Measurements from ENCODE around the gene VWCE.
"Not testable (repeated sequence)": the region's sequence is repeated elsewhere in the genome, so short reads cannot be mapped to it uniquely, and the experiment has no call there.

Gene VWCE

GRCh38 chr11:61252332-61252731, 42.8 kb downstream of the VWCE start:
- DNase-seq (ENCODE audit: low read depth, low spot score), result not testable (repeated sequence)

GRCh38 chr11:61250796-61251765, 44.0 kb downstream of the VWCE start:
- not testable (repeated sequence) for DNase-seq (ENCODE audit: low read depth, low spot score)

- DNase-seq (ENCODE audit: low read depth, low spot score), result not testable (repeated sequence)
Observed at GRCh38 chr11:61249201-61249600, 45.9 kb downstream of the VWCE start.

DNA sequence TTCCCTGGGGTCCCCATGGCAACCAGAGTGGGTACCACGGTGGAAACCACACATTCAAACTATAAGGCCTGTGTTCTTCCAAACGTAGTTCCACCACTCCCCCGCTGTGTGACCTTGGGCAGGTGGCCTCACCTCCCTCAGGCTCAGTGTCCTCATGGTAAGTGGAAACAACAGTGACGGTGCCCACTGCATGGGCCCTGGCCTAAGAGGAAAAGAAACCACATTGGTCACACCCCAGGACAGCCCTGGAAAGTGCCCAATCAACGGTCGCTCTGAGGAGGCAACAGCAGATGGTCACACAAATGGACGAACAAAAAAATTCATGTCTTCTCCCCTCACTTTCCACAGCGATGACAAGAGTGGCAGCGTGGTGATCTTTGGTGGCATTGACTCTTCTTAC, 47.0 kb downstream of the VWCE start:
- not testable (repeated sequence) for DNase-seq (ENCODE audit: low read depth, low spot score)

- not testable (repeated sequence) for DNase-seq (ENCODE audit: low read depth, low spot score)
Observed at GRCh38 chr11:61245284-61245964, 49.7 kb downstream of the VWCE start.

GRCh38 chr11:61241526-61241925, 53.6 kb downstream of the VWCE start:
- DNase-seq (ENCODE audit: low read depth, low spot score), result not testable (repeated sequence)

DNA sequence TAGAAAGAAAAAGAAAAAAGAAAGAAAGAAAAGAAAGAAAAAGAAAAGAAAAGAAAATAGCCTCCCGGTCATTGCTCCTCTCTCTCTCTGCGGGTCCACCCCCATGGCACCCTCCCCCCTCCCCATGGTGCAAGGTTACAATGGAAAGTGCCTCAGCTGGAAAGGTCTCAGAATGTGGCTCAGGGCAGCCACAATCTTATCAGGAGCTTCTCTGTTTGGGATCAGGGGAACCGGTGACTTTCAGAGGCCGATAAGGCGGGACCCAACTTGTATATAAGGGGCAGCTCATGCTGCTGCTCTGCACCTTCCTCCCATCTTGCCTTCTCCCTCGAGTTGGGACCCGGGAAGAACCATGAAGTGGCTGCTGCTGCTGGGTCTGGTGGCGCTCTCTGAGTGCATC, 54.2 kb downstream of the VWCE start, which contains the start of gene PGA5:
Gene PGA5 (plus strand): TSS at position 301 of the 400 bp plus-strand sequence. CDS start 52 bp downstream, at position 353.
- DNase-seq (ENCODE audit: low read depth, low spot score), result not testable (repeated sequence)

GRCh38 chr11:61240288-61240687, 54.8 kb downstream of the VWCE start:
- not testable (repeated sequence) for DNase-seq (ENCODE audit: low read depth, low spot score)

DNA sequence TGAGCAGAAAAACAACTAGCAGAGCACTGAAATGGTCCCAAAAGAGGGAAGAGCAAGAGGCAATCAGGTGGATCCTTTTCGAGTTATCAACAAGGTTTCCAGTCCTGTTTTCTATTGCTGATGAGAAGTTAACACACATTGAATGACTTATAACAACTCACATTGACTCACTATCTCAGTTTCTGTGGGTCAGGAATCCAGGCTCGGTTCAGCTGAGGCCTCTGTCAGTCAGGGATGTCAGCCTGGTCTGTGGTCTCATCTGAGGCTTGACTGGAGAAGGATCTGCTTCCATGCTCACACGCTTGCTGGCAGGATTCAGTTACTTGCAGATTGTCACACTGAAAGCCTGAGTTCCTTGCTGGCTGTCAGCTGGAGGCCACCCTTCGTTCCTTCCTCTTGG, 58.0 kb downstream of the VWCE start:
- not testable (repeated sequence) for DNase-seq (ENCODE audit: low read depth, low spot score)

DNA sequence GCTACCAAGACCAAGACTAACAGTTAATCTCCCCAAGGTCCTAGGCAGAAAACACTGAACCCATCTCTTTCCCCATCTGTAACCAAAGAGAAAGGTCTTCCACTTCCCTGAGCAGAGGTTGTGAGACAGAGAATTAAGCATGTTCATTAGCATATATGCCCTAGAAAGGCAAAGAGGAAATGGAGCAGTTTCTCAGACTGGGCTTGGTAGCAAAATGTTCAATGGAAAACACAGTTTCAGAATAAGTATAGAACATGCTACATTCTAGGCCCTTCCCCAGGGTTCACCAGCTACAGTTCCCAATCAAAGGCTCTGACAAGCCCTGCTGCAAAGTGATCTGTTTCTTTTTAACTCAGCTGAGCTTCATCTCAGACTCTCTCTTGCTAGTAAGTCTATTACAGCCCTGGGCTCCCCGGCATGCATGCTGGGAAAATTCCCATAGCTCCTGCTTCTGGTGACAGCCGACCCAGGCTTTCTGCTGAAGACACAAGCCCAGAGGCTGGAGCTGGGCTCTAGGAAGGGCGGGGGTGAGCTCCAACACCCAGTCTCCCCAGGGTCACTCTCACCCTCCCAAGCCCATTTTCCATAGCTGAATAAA, 62.5 kb downstream of the VWCE start:
- not testable (repeated sequence) for DNase-seq (ENCODE audit: low read depth, low spot score)

DNA sequence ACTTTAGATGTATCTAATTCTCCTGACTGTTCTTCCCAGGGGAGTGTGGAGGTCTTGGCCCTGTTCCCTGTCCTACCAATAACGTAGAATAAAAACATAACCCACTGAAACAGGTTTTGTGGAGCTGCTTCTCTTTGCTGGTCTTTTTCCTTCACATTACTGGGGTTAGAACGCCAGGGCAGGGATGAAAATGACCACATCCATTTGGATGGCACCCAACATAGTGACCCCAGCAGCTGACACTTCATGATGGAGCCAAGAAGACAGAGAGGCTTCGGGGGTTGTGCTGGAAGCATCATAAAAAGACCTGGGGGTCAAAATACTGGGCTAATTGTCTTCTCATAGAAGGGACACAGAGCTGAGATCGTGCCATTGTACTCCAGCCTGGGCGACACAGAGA, 63.5 kb downstream of the VWCE start:
- DNase-seq (ENCODE audit: low read depth, low spot score), result not testable (repeated sequence)

- DNase-seq (ENCODE audit: low read depth, low spot score), result not testable (repeated sequence)
Observed at GRCh38 chr11:61231033-61231432, 64.1 kb downstream of the VWCE start.

DNA sequence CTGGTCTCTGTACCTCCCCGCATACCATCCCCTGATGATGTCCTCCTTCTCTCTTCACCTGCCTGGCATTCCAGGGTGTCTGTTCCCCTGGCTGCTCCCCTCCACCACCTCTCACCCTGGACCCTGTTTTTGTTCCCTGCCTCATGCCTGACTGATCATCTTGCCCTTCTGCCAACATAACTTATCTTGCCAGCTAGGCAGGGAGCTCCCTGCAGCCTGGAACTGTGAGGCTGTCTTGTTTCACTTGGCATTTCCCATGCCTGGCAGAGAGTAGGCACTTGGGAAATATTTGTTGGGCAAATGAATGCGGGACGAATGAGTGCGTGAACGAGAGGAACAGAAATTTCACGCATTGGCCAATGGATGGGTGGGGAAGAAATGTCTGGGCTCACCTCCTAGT, 65.7 kb downstream of the VWCE start:
- not testable (repeated sequence) for DNase-seq (ENCODE audit: low read depth, low spot score)

- not testable (repeated sequence) for DNase-seq (ENCODE audit: low read depth, low spot score)
Observed at GRCh38 chr11:61226457-61227137, 68.5 kb downstream of the VWCE start.

DNA sequence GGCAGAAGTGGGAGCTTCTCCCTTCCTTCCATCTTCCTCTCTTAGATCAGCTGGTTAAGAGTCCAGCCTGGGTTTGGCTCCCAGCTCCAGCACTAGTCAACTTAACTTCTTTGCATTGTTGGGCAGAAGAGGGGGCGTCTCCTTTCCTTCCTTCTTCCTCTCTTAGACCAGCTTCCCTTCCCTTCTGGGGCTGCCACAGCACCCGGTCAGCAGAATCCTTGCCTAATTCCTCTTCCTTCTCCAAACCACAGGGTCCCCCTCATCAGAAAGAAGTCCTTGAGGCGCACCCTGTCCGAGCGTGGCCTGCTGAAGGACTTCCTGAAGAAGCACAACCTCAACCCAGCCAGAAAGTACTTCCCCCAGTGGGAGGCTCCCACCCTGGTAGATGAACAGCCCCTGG, 72.4 kb downstream of the VWCE start:
- not testable (repeated sequence) for DNase-seq (ENCODE audit: low read depth, low spot score)

- not testable (repeated sequence) for DNase-seq (ENCODE audit: low read depth, low spot score)
Observed at GRCh38 chr11:61222047-61222446, 73.1 kb downstream of the VWCE start, which contains the start of gene PGA4. Gene PGA4 (plus strand): TSS chr11:61222347. CDS start chr11:61222401, 54 bp downstream.

- DNase-seq (ENCODE audit: low read depth, low spot score), result not testable (repeated sequence)
Observed at GRCh38 chr11:61219016-61219415, 76.1 kb downstream of the VWCE start.

DNA sequence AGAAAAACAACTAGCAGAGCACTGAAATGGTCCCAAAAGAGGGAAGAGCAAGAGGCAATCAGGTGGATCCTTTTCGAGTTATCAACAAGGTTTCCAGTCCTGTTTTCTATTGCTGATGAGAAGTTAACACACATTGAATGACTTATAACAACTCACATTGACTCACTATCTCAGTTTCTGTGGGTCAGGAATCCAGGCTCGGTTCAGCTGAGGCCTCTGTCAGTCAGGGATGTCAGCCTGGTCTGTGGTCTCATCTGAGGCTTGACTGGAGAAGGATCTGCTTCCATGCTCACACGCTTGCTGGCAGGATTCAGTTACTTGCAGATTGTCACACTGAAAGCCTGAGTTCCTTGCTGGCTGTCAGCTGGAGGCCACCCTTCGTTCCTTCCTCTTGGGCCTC, 76.8 kb downstream of the VWCE start:
- DNase-seq (ENCODE audit: low read depth, low spot score), result not testable (repeated sequence)

DNA sequence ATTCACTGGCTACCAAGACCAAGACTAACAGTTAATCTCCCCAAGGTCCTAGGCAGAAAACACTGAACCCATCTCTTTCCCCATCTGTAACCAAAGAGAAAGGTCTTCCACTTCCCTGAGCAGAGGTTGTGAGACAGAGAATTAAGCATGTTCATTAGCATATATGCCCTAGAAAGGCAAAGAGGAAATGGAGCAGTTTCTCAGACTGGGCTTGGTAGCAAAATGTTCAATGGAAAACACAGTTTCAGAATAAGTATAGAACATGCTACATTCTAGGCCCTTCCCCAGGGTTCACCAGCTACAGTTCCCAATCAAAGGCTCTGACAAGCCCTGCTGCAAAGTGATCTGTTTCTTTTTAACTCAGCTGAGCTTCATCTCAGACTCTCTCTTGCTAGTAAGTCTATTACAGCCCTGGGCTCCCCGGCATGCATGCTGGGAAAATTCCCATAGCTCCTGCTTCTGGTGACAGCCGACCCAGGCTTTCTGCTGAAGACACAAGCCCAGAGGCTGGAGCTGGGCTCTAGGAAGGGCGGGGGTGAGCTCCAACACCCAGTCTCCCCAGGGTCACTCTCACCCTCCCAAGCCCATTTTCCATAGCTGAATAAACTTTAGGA, 81.3 kb downstream of the VWCE start:
- not testable (repeated sequence) for DNase-seq (ENCODE audit: low read depth, low spot score)

GRCh38 chr11:61212202-61212601, 82.9 kb downstream of the VWCE start:
- DNase-seq (ENCODE audit: low read depth, low spot score), result not testable (repeated sequence)
